GM21737 (cell line): ENCODE results near the gene CD300LD.
"Not testable (repeated sequence)": the region's sequence is repeated elsewhere in the genome, so short reads cannot be mapped to it uniquely, and the experiment has no call there.

Experiments
- ATAC-seq: cut with Tn5 transposase; IDR thresholded peaks from one replicate; pipeline ENCODE4 v1.9.1; 2021; ENCODE audit warnings: mild to moderate bottlenecking, moderate library complexity; ENCODE audit not compliant: unreplicated experiment

Gene CD300LD

GRCh38 chr17:74592087-74592990, at the start of gene CD300LD:
Gene CD300LD, minus strand, starts transcription at chr17:74592283. Its CDS starts 81 bp downstream, at chr17:74592202.
- no peak for ATAC-seq

GRCh38 chr17:74641224-74641957, 49.3 kb upstream of the CD300LD start:
- ATAC-seq = no peak

- no peak for ATAC-seq
These were observed 47.6 kb upstream of the CD300LD start for GRCh38 chr17:74639704-74640151.

DNA sequence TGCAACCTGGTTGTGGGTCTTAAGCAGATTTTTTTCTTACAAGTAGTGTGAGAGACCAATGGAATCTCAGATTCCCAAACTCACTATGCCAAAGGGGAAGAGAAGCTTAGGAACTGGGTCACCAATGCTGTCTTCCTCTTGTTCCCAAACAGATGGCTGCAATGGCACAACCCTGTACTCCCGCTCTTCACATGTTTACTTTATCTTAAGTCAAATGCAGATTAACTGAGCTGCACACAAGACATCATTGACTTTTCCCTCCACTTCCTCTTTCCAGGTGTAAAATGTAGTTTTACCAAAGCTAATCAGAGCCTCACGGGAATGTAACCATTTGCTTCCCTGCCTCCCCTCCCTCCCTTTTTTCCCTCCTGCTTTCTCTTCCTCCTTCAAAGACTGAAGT, 45.8 kb upstream of the CD300LD start:
- no peak for ATAC-seq

DNA sequence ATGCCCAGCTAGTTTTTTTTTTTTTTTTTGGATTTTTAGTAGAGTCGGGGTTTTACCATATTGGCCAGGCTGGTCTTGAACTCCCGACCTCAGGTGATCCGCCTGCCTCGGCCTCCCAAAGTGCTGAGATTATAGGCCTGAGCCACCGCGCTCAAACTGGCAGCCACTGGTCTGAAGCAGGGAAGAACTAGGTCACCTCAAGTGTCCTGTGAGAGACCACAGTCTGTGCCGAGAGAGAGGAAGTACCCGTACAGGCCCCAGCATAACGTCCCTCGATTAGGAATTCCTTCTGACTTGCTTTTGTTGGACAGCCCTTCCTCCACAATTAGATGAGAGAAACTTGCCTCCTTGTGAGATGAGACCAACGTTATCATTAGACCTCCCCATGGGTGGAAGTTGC, 45.2 kb upstream of the CD300LD start:
- no peak for ATAC-seq

DNA sequence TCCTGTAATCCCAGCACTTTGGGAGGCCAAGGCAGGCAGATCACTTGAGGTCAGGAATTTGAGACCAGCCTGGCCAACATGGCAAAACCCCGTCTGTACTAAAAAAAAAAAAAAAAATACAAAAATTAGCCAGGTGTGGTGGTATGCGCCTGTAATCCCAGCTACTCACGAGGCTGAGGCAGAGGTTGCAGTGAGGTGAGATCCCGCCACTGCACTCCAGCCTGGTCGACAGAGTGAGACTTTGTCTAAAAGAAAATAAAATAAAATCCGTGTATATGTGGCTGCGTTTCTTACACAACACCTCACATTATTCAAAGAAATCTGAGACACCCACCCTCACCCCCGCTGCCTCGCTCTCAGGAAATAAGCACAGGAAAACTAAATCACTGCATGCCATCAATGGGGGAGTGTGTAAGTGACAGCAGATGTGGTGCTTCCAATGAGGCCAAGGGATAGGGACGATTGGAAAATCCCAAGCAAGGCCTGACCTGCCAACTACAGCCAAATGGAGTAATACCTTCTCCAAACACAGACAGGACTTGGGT, 44.5 kb upstream of the CD300LD start:
- not testable (repeated sequence) for ATAC-seq

DNA sequence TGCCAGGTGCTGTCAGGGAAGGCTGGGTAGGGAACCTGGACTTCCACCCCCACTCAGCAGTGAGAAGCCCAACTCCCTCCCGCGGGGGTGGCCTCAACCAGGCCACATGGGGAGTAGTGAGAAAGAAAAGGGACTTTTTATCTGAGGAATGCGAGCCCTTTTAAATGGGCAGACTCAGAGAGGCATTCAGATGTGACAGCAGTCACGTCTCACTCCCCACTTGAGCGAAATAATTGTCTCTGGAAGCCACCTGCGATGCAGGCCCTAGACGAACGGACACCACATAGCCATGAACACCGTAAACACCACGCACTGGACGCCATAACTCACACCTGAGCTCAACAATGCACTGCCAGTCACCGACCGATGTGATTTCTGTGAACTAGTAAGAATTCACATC, 43.3 kb upstream of the CD300LD start:
- no peak for ATAC-seq

- ATAC-seq = no peak
These were observed 41.2 kb upstream of the CD300LD start for GRCh38 chr17:74633326-74633725.

DNA sequence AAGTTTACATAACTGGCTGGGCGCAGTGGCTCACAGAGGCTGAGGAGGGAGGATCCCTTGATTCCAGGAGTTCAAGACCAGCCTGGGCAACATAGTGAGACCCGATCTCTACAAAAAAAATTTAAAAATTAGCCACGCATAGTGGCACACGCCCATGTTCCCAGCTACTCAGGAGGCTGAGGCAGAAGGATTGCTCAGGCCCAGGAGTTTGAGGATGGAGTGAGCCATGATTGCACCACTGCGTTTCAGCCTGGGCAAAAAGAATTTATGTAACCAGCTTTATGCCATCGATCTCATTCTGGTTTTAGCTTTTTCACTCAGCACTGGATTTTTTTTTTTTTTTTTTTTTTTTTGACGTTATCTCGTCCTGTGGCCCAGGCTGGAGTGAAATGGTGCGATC, 40.5 kb upstream of the CD300LD start:
- no peak for ATAC-seq

DNA sequence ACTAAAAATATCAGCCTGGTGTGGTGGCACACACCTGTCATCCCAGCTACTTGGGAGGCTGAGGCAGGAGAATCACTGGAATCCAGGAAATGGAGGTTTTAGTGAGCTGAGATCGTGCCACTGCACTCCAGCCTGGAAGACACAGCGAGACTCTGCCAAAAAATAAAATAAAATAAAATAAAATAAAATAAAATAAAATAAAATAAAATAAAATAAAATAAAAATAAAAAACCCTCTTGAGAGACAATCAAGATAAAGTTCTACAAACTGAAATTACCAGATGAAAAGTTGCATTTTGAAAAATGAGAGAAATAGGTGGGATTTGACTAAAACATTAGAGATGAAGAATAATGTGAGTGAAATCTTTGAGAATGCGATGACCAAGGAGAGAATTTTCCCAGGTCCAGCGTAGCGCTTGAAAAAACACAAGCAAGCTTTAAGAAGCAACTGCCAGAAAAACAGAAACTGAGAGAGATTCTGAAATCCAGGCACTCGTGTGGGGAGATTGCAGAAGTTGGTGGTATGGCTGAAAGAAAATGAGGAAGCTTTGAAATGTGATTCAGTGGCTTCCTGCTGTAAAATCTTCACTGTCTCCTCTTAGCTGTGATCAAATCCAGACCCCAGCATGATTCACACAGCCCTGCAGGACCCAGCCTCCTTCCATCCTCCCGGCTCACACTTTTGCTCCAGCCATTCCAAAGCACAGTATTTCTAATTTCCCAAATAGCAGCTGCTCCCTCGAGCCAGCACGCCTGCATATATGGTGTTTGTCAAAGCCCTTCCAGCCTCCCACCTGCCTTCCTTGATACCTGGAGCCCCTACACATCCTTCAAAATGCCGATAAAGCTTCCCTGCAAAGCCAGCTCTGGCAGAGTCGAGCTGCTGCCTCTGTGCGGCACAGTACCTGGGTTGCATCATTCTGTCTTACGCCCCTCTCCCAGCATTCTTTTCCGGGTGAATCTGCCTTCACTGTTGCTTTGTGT, 39.7 kb upstream of the CD300LD start:
- ATAC-seq = no peak

DNA sequence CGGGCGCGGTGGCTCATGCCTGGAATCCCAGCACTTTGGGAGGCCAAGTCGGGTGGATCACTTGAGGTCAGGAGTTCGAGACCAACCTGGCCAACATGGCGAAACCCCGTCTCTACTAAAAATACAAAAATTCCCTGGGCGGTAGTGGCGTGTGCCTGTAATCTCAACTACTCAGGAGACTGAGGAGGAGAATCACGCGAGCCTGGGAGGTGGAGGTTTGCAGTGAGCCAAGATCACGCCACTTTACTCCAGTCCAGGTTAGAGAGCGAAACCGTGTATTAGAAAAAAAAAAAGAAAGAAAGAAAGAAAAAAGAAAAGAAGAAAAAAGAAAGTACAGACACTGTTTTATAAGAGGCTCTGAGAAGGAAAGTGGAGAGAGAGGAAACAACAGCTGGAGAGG, 38.2 kb upstream of the CD300LD start:
- ATAC-seq = not testable (repeated sequence)

GRCh38 chr17:74625661-74626060, 33.6 kb upstream of the CD300LD start:
- no peak for ATAC-seq

DNA sequence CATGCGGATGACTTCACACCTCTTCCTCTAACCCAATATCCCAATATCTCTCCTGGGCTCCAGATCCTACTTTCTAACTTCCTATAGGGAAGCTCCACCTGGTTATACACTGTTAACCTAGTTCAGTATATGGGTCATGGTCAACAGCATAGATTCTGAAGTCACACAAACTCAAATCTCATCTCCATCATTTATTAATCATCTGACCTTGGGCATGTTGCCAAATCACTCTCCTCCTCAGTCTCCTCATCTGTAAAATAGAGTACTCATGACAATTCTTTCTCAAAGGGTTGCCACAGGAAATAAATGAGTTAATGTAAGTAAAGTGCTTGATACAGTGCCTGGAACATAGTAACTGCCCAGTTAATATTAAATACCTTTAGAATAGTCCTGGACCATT, 32.0 kb upstream of the CD300LD start:
- no peak for ATAC-seq

DNA sequence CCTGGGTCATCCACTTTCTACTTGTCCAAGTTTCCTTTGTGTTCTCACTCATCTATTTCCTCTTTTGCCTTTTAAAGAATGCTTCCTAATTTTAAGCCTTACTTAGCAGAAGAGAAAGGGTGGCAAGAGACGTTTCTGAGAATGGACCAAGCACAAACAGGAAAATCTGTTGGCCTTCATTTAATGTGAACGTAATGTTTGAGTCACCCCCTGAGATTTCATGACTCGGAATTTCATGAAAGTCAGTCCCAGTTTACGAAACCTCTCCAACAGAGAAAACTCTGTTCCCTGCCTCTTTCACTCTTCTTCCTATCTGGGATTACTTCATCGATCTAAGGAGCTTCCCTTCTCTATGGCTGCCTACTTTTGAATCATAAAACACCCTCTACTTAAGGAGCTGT, 31.6 kb upstream of the CD300LD start, which contains the start of gene CD300E:
Gene CD300E, minus strand, starts transcription at position 46 of the 401 bp plus-strand sequence. CDS start 117 bp downstream, outside the sequence.
- ATAC-seq = no peak

- no peak for ATAC-seq
These were observed 27.1 kb upstream of the CD300LD start for GRCh38 chr17:74619077-74619673.

- ATAC-seq = no peak
These were observed 26.4 kb upstream of the CD300LD start for GRCh38 chr17:74618451-74618850.

DNA sequence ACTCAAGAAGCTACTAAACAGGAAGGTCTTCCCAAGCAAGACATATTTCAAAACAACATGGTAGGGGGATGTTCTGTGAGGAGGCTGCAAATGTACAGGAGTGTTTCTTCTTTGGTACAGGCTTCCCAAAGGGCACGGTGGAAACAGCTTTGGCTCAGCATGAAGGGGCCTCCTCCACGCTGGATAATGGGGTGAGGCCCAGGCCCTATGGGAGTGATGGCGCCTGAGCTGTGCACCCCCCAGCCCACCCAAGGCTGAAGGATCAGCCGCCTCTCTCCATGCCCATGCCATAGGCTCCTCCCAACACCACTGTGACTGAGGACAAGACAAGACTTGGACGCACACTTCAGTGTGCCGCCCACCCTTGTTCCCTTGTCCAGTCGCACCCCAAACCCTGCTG, 24.6 kb upstream of the CD300LD start:
- ATAC-seq = no peak

GRCh38 chr17:74612046-74612445, 20.0 kb upstream of the CD300LD start:
- no peak for ATAC-seq

- no peak for ATAC-seq
These were observed 18.0 kb upstream of the CD300LD start for GRCh38 chr17:74610108-74610507.

DNA sequence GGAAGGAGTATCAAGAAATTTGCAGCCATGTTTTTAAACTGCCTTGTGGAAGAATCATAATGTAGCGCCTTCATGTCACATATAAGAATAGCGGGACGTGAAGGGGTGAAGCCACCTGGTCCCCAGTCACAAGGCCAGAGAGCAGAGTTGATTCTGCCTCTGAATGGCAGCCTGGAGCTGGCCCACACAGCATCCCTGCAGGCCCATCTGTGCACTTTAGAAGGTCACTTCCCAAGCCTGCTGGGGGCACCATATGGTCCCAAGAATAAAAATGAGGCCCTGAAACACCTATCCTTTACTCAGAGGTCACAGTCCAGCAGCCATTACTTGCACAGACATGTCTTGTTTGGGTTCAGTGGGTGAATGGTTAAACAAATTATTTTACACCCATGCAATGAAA, 16.4 kb upstream of the CD300LD start:
- no peak for ATAC-seq
